WERI-Rb-1 (cell line): ENCODE results near the gene CORIN.
A peak's percentile ranks its signal among the peaks of the same experiment; 100 is the strongest.

ENCODE experiments used
- DNase-seq: peaks from one replicate; pipeline ENCODE4 v3.0.0-alpha.2; 2020
- H3K27ac ChIP-seq: fragments of 250-450 bp; sonication (Bioruptor Pico); 2 replicates; pipeline ENCODE4 v1.5.1; 2020; ENCODE audit warnings: mild to moderate bottlenecking, moderate library complexity
- H3K27me3 ChIP-seq: fragments of 250-450 bp; sonication (Bioruptor Pico); 2 replicates; pipeline ENCODE4 v1.5.1; 2021; ENCODE audit warnings: mild to moderate bottlenecking, low read depth, moderate library complexity; ENCODE audit not compliant: insufficient read depth, severe bottlenecking
- H3K36me3 ChIP-seq: fragments of 250-450 bp; sonication (Bioruptor Pico); 2 replicates; pipeline ENCODE4 v1.5.1; 2020; ENCODE audit warnings: mild to moderate bottlenecking, moderate library complexity
- H3K4me3 ChIP-seq: 2 replicates; pipeline ENCODE4 v1.5.1; 2011; ENCODE audit warnings: low read depth, mild to moderate bottlenecking, control low read depth, low read length
- H3K9me3 ChIP-seq: fragments of 250-450 bp; sonication (Bioruptor Pico); 2 replicates; pipeline ENCODE4 v1.5.1; 2021; ENCODE audit warnings: mild to moderate bottlenecking, moderate library complexity; ENCODE audit not compliant: severe bottlenecking
- CTCF ChIP-seq: IDR thresholded peaks from 2 replicates; pipeline ENCODE4 v1.5.1; 2011; ENCODE audit warnings: low read depth, mild to moderate bottlenecking, control low read depth, inconsistent platforms, low read length

CORIN gene

GRCh38 chr4:47705326-47705981, 132.4 kb downstream of the CORIN start:
- H3K36me3 ChIP-seq: no peaks in the 10 kb centered on the region
- TF ChIP-seq CTCF: 0 out of 2 replicates have a peak, but pooled peaks have one; percentile 36
- no peaks in the 10 kb centered on the region for H3K27me3 ChIP-seq
- DNase-seq: no peak
- peak overlapping the region; percentile 29; the same call in 1 of the 2 replicates for H3K27ac ChIP-seq
- no peaks in the 10 kb centered on the region for H3K9me3 ChIP-seq
- peak overlapping the region; percentile 26; the same call in 1 of the 2 replicates for H3K4me3 ChIP-seq

- peak; percentile 83 for DNase-seq
- Histone ChIP-seq H3K36me3 (no peaks in the 10 kb centered on the region), H3K27ac (peak overlapping the region; percentile 29; the same call in 1 of the 2 replicates), H3K9me3 (no peaks in the 10 kb centered on the region), H3K27me3 (no peaks in the 10 kb centered on the region), H3K4me3 (peak overlapping the region; percentile 26; the same call in 1 of the 2 replicates)
- peak; percentile 87 for TF ChIP-seq CTCF
Observed at GRCh38 chr4:47704693-47705325, 133.1 kb downstream of the CORIN start.

DNA sequence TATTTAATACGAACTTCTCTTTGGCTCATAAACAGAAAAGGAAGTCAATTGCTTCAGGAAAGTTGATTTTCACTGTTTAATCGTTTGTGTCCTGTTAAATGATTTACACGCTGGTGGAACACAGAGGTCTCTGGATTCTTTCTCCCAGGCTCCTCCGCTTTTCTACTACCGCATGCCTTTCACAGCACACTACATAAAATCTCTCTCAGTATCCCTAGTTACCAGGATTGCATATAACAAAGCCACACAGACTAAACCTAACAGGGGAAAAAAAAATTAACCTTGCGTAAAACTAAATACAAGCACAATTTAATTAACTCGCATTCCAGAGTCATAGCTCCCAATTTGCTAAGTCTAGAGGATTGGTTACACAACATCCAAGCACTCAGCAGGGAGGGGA, 133.9 kb downstream of the CORIN start:
- Histone ChIP-seq H3K27me3 (no peaks in the 10 kb centered on the region), H3K27ac (no peak overlapping the region), H3K4me3 (no peak overlapping the region), H3K9me3 (no peaks in the 10 kb centered on the region), H3K36me3 (no peaks in the 10 kb centered on the region)
- DNase-seq: no peak
- no peak for TF ChIP-seq CTCF

GRCh38 chr4:47703008-47703407, 134.9 kb downstream of the CORIN start:
- DNase-seq: no peak
- no peak for TF ChIP-seq CTCF
- no peak overlapping the region for H3K4me3 ChIP-seq
- no peak overlapping the region for H3K27ac ChIP-seq
- H3K36me3 ChIP-seq: no peaks in the 10 kb centered on the region
- H3K9me3 ChIP-seq: no peaks in the 10 kb centered on the region
- no peaks in the 10 kb centered on the region for H3K27me3 ChIP-seq

DNA sequence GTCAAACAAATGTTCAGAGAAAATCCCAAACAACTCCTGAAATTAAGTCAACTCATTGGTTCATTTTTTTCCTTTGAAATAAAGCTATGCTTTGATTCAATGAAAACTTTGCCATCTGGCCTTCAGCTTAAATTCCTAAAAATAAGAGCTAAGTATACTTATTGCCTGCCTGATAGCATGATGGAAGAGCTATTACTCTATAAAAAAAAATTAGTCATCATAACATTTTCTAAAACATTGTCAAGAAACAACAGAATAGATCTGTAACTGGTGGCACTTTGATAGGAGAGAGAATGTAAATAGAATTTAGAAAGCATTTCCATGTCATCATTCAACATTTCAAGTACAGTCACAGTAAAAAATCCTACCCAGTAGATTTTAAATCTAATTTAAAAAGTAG, 136.6 kb downstream of the CORIN start:
- no peak overlapping the region for H3K27ac ChIP-seq
- TF ChIP-seq CTCF: no peak
- no peaks in the 10 kb centered on the region for H3K9me3 ChIP-seq
- no peaks in the 10 kb centered on the region for H3K27me3 ChIP-seq
- DNase-seq: no peak
- no peaks in the 10 kb centered on the region for H3K36me3 ChIP-seq
- no peak overlapping the region for H3K4me3 ChIP-seq
